GM12878 (cell line): ENCODE results near the gene MAMDC4. TPM values are rescaled to one million over a fixed set of nuclear protein-coding genes. Genes with fewer than 3 reads are reported as not detected.

ENCODE experiments used
- ATAC-seq: fragments of 200-7000 bp; cut with Tn5 transposase; 3 replicates; pipeline ENCODE4 v1.9.1; 2020; ENCODE audit warnings: mild to moderate bottlenecking, moderate library complexity
- BruUV-seq: library from RNA; stranded (reverse); fragments of 400-500 nt; replicated peaks from 2 replicates; lab custom pipeline; 2021; lab: Mats Ljungman, UMichigan
- CTCF ChIA-PET: fragments of 300-600 bp; sonication (Branson Sonifier 250); formaldehyde crosslinking; extraction: SDS; loops from one replicate; lab custom pipeline; 2021; ENCODE audit warnings: inconsistent platforms; lab: Yijun Ruan, JAX
- POLR2A ChIA-PET: fragments of 350-600 bp; formaldehyde crosslinking; extraction: SDS; loops from one replicate; lab custom pipeline; 2021; ENCODE audit warnings: inconsistent platforms; lab: Charles Lee
- RAD21 ChIA-PET: fragments of 300-600 bp; sonication (Branson Sonifier 250); formaldehyde crosslinking; loops from one replicate; lab custom pipeline; 2023; ENCODE audit warnings: antibody characterized with exemption; ENCODE audit not compliant: unreplicated experiment; lab: Charles Lee
- SMC1A ChIA-PET: fragments of 300-600 bp; sonication (Branson Sonifier 250); formaldehyde crosslinking; loops from one replicate; lab custom pipeline; 2023; ENCODE audit not compliant: unreplicated experiment, uncharacterized antibody; lab: Charles Lee
- DNase-seq: peaks from one replicate; pipeline ENCODE4 v3.0.0-alpha.2; 2011; ENCODE audit warnings: low read depth, low spot score
- FAIRE-seq: peaks from 3 replicates; lab custom pipeline; 2011; peaks lifted over from hg19 to GRCh38; lab: Jason Lieb, UNC
- H2AFZ ChIP-seq: 2 replicates; pipeline ENCODE4 v1.6.0; 2011; ENCODE audit warnings: low read depth, low read length, control low read depth; ENCODE audit not compliant: control insufficient read depth
- H3K27ac ChIP-seq: 2 replicates; pipeline ENCODE4 v1.5.1; 2011; ENCODE audit warnings: control low read depth; ENCODE audit not compliant: control insufficient read depth, insufficient read depth
- H3K27me3 ChIP-seq, 2 experiments: replicated peaks in 1 of 2; 2 replicates each; pipeline versions ENCODE4 v1.6.0 to v1.6.1; 2011; ENCODE audit warnings: low read length in 1 of 2; ENCODE audit not compliant: control insufficient read depth in 2 of 2, insufficient read depth in 2 of 2
- H3K36me3 ChIP-seq, 2 experiments: 2 replicates each; pipeline ENCODE4 v1.5.1; 2011; ENCODE audit warnings: low read length in 1 of 2; ENCODE audit not compliant: control insufficient read depth in 2 of 2, insufficient read depth in 2 of 2
- H3K4me1 ChIP-seq: 2 replicates; pipeline ENCODE4 v1.6.1; 2011; ENCODE audit warnings: mild to moderate bottlenecking, low read length, moderate library complexity, mixed read lengths; ENCODE audit not compliant: control insufficient read depth, insufficient read depth
- H3K4me2 ChIP-seq: 2 replicates; pipeline ENCODE4 v1.6.0; 2011; ENCODE audit warnings: control low read depth; ENCODE audit not compliant: control insufficient read depth, insufficient read depth
- H3K4me3 ChIP-seq: fragments of 200-600 bp; sonication (generic); 2 replicates; pipeline ENCODE4 v1.5.1; 2016
- H3K79me2 ChIP-seq: 2 replicates; pipeline ENCODE4 v1.6.0; 2011; ENCODE audit warnings: low read length; ENCODE audit not compliant: control insufficient read depth, insufficient read depth
- H3K9ac ChIP-seq: 2 replicates; pipeline ENCODE4 v1.8.0; 2011; ENCODE audit warnings: low read length, control low read depth, mixed read lengths; ENCODE audit not compliant: control insufficient read depth, insufficient read depth
- H3K9me3 ChIP-seq: replicated peaks from 3 replicates; pipeline ENCODE4 v1.5.1; 2011; ENCODE audit warnings: mild to moderate bottlenecking, low read length; ENCODE audit not compliant: control insufficient read depth, insufficient read depth
- H4K20me1 ChIP-seq: 2 replicates; pipeline ENCODE4 v1.6.0; 2011; ENCODE audit not compliant: control insufficient read depth, insufficient read depth
- POLR2A ChIP-seq: IDR thresholded peaks from 2 replicates; pipeline ENCODE4 v1.6.1; 2011; ENCODE audit warnings: low read depth, mild to moderate bottlenecking, low read length
- RB1 ChIP-seq: fragments of 450-650 bp; formaldehyde crosslinking; IDR thresholded peaks from 2 replicates; pipeline ENCODE4 v1.6.1; 2017; ENCODE audit warnings: mild to moderate bottlenecking, borderline replicate concordance
- SRF ChIP-seq, 2 experiments: IDR thresholded peaks; 2 replicates each; pipeline ENCODE4 v1.6.1; 2011; ENCODE audit warnings: low read depth in 2 of 2, low read length in 2 of 2, mild to moderate bottlenecking in 1 of 2, moderate library complexity in 1 of 2
- WGBS: methylation state at CpG from one replicate; pipeline ENCODE4 v1.1.6; 2016; ENCODE audit warnings: low lambda C conversion rate; ENCODE audit not compliant: insufficient replicate concordance, insufficient coverage; ENCODE audit errors: missing lambda C conversion rate; 5-methylcytosine and 5-hydroxymethylcytosine counted together
- in situ Hi-C: fragments of 300-500 bp; cut with MboI; formaldehyde crosslinking; loops from 9 replicates; pipeline ENCODE4 v1.14.3; 2018; ENCODE audit warnings: mixed read lengths
- intact Hi-C: fragments of 100-400 bp; cut with micrococcal nuclease; formaldehyde crosslinking; loops from one replicate; pipeline ENCODE4 v1.14.2; 2022; ENCODE audit not compliant: unreplicated experiment
- microRNA-seq: library from miRNA; unstranded; fragments of <30 nt; microRNA quantifications from one replicate; pipeline ENCODE4, GENCODE V29; 2018
- polyA plus RNA-seq, 11 experiments: library from polyadenylated mRNA; depleted of rRNA in 4 of 11; unstranded in 6 of 11; stranded (reverse) in 5 of 11; fragments of >200 nt; fragmentation: Nextera tagmentation in 4 of 11; fragmentation: Illumina TruSeq in 1 of 11; extraction: Ambion mirVana in 4 of 11; extraction: Trizol in 1 of 11; gene quantifications; 1 replicate in 1 of 11; 2 replicates in 10 of 11; pipeline versions ENCODE4 v1.2.1 to v1.2.3, GENCODE V29; 2011 to 2016; ENCODE audit warnings: inconsistent platforms in 2 of 11, missing spikeins in 2 of 11, low read depth in 1 of 11
- small RNA-seq: library from RNA; depleted of rRNA; stranded (forward); fragments of <200 nt; gene quantifications from one replicate; pipeline ENCODE3, GENCODE V24; 2014
- total RNA-seq, 4 experiments: library from RNA; depleted of rRNA in 3 of 4; stranded (reverse); fragments of >200 nt in 3 of 4; fragmentation: Illumina TruSeq in 1 of 4; extraction: Trizol in 1 of 4; gene quantifications; 2 replicates each; pipeline versions ENCODE4 v1.2.1 to v1.2.3, GENCODE V29; 2013 to 2021

The MAMDC4 gene
- total and polyA plus RNA-seq, 10 of the 15 experiments (the other 5 are each of a cell fraction or from before 2014, with no cell fraction given) = 0.22 to 5.7 (median 2.4) TPM; not detected in 1

DNA sequence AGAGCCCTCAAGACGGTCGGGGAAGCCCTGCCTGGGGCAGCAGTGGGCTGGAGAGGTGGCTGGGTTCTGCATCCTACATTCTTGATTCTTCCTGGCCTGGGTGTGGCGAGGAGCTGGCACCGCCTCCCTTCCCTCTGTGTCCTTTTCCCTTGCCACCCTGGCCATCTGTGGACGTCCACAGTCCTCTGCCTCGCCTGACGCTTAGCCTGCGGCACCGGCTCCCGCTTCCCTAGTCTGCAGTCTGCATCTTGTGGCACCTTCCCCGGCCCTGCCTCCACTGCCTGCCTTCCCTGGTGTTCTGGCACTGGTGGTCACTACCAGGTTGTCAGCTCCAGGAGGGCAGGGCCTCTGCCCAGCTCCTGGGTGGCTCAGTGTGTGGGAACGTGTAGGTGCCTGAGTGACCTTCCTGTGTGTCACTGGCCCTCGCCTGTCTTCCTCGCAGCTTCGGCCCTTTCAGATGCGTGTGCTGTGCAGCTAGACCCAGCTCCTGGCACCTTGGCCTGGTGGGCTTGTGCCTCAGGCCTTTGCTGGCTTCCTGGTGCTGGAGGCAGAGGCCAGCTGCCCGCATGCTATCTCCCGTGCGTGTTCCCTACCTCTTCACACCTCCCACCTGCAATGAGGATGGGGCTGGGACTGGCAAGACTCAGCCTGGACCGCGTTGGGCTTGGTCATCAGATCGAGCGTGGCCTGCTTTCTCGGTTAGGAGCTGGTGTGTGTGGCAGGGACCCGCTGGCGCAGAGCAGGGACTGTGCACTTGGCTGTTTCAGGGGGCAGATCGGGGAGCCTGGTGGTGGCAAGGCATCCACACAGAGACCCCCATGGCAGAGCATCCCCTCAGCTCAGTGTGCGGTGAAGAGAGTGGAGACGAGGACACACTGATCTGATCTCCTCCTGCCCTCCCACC, 55.1 kb downstream of the MAMDC4 start:
- no peaks in the 10 kb centered on the region for H4K20me1 ChIP-seq
- H3K9me3 ChIP-seq = peaks cover 5% of the 10 kb centered on the region; the same call in 2 of the 3 replicates
- intact Hi-C loops = no loop called here
- in situ Hi-C loops = no loop called here
- no TSS peak for BruUV-seq
- WGBS = 98% methylated on average over 28 of the region's 29 CpGs
- FAIRE-seq (no peak), DNase-seq (no peak)
- TF ChIP-seq POLR2A (peak; percentile 16; the same call in 1 of the 2 replicates), SRF (IDR thresholded peaks at IDR 0.05; ENCODE audit: low read depth in 2 of 2, low read length in 2 of 2) (no peak), RB1 (no peak)
- TF ChIP-seq, all 136 proteins: peak for 1
- ChIA-PET POLR2A (no interaction called here), CTCF (interaction anchor here (0.6 kb wide), 1 partner anchor 81 kb away, joined by 4 read pairs; no protein-coding TSS in a partner anchor), SMC1A (interaction anchor here (1.3 kb wide), 1 partner anchor 26 kb away, joined by 3 read pairs; no protein-coding TSS in a partner anchor), RAD21 (no interaction called here)
- Histone ChIP-seq H3K9ac (no peak overlapping the region), H3K36me3 (peaks cover 18 to 38% of the 10 kb centered on the region in 2 experiments; a peak in 3 of 4 replicates), H3K4me2 (no peak overlapping the region), H3K27me3 (no peaks in the 10 kb centered on the region), H3K79me2 (peaks cover 16% of the 10 kb centered on the region), H3K4me3 (no peak overlapping the region), H3K27ac (no peak overlapping the region), H3K4me1 (peaks cover 11% of the 10 kb centered on the region), H2AFZ (no peak overlapping the region)
- ATAC-seq = no peak

Small RNA genes within 50 kb of the gene (microRNA-seq; reads per million reads assigned to microRNA genes)
- gene MIR4292 (not detected), gene MIR4479 (22.2 reads per million, percentile 57 among the genes with 10 or more reads in this experiment)

Small RNA genes within 50 kb of the gene (small RNA-seq; reads per million reads assigned to genes)
- gene MIR4292 (not detected), gene MIR4479 (1.1 reads per million, percentile 34 among the genes with 10 or more reads in this experiment)

Other genes with a start within 250 kb of the MAMDC4 start
Only the 7 nearest of the 28 such genes appear.
- 42.5 and 43.1 TPM in 2 replicates for gene TMEM141, start 61.0 kb upstream of the MAMDC4 start, total RNA-seq (2014; rRNA removed)
- gene TMEM141, start 61.0 kb upstream of the MAMDC4 start, total RNA-seq (2014; rRNA removed; fragmentation: Illumina TruSeq; extraction: Trizol) = 27.4 and 29.2 TPM in 2 replicates
- gene TMEM141, start 61.0 kb upstream of the MAMDC4 start, total RNA-seq (2021) = 31.1 and 36.1 TPM in 2 replicates
- gene TMEM141, start 61.0 kb upstream of the MAMDC4 start, polyA plus RNA-seq (2011; rRNA removed) = 11.0 and 20.2 TPM in 2 replicates
- 15.2 and 38.1 TPM in 2 replicates for gene TMEM141, start 61.0 kb upstream of the MAMDC4 start, polyA plus RNA-seq (2014; fragmentation: Illumina TruSeq; extraction: Trizol)
- 10 to 100 TPM in 1 of 2 experiments, 1 to 10 TPM in 1; 7.8 to 13.3 TPM for gene TMEM141, start 61.0 kb upstream of the MAMDC4 start, polyA plus RNA-seq (2014; fragmentation: Nextera tagmentation; extraction: Ambion mirVana)
- gene TMEM141, start 61.0 kb upstream of the MAMDC4 start, polyA plus RNA-seq (2014; rRNA removed) = 37.7 and 43.5 TPM in 2 replicates
- 10 to 100 TPM; 46.7 to 48.6 TPM for gene TMEM141, start 61.0 kb upstream of the MAMDC4 start, polyA plus RNA-seq (2016; fragmentation: Nextera tagmentation; extraction: Ambion mirVana)
- not detected in 2 replicates for gene CCDC183, start 56.0 kb upstream of the MAMDC4 start, total RNA-seq (2014; rRNA removed)
- not detected in 2 replicates for gene CCDC183, start 56.0 kb upstream of the MAMDC4 start, total RNA-seq (2014; rRNA removed; fragmentation: Illumina TruSeq; extraction: Trizol)
- 0.27 TPM in 1 of 2 replicates, not detected in the other for gene CCDC183, start 56.0 kb upstream of the MAMDC4 start, total RNA-seq (2021)
- gene CCDC183, start 56.0 kb upstream of the MAMDC4 start, polyA plus RNA-seq (2011; rRNA removed) = 0.26 and 0.43 TPM in 2 replicates
- 0.04 TPM in 1 of 2 replicates, not detected in the other for gene CCDC183, start 56.0 kb upstream of the MAMDC4 start, polyA plus RNA-seq (2014; fragmentation: Illumina TruSeq; extraction: Trizol)
- gene CCDC183, start 56.0 kb upstream of the MAMDC4 start, polyA plus RNA-seq (2014; fragmentation: Nextera tagmentation; extraction: Ambion mirVana) = not detected
- 0.25 and 0.60 TPM in 2 replicates for gene CCDC183, start 56.0 kb upstream of the MAMDC4 start, polyA plus RNA-seq (2014; rRNA removed)
- gene CCDC183, start 56.0 kb upstream of the MAMDC4 start, polyA plus RNA-seq (2016; fragmentation: Nextera tagmentation; extraction: Ambion mirVana) = 1 to 10 TPM in 1 of 2 experiments, under 1 TPM in 1; 0.55 to 1.2 TPM
- 75.9 and 88.4 TPM in 2 replicates for gene RABL6, start 44.4 kb upstream of the MAMDC4 start, total RNA-seq (2014; rRNA removed)
- gene RABL6, start 44.4 kb upstream of the MAMDC4 start, total RNA-seq (2014; rRNA removed; fragmentation: Illumina TruSeq; extraction: Trizol) = 38.7 and 44.4 TPM in 2 replicates
- 125 and 134 TPM in 2 replicates for gene RABL6, start 44.4 kb upstream of the MAMDC4 start, total RNA-seq (2021)
- 25.5 and 45.8 TPM in 2 replicates for gene RABL6, start 44.4 kb upstream of the MAMDC4 start, polyA plus RNA-seq (2011; rRNA removed)
- 21.6 and 38.4 TPM in 2 replicates for gene RABL6, start 44.4 kb upstream of the MAMDC4 start, polyA plus RNA-seq (2014; fragmentation: Illumina TruSeq; extraction: Trizol)
- 1 to 10 TPM; 1.4 to 5.4 TPM for gene RABL6, start 44.4 kb upstream of the MAMDC4 start, polyA plus RNA-seq (2014; fragmentation: Nextera tagmentation; extraction: Ambion mirVana)
- 84.7 and 92.1 TPM in 2 replicates for gene RABL6, start 44.4 kb upstream of the MAMDC4 start, polyA plus RNA-seq (2014; rRNA removed)
- gene RABL6, start 44.4 kb upstream of the MAMDC4 start, polyA plus RNA-seq (2016; fragmentation: Nextera tagmentation; extraction: Ambion mirVana) = 10 to 100 TPM; 16.4 to 41.0 TPM
- 0.98 and 1.2 TPM in 2 replicates for gene AJM1, start 9.9 kb upstream of the MAMDC4 start, total RNA-seq (2014; rRNA removed)
- 0.27 and 0.46 TPM in 2 replicates for gene AJM1, start 9.9 kb upstream of the MAMDC4 start, total RNA-seq (2014; rRNA removed; fragmentation: Illumina TruSeq; extraction: Trizol)
- 1.9 and 2.5 TPM in 2 replicates for gene AJM1, start 9.9 kb upstream of the MAMDC4 start, total RNA-seq (2021)
- 0.55 and 1.2 TPM in 2 replicates for gene AJM1, start 9.9 kb upstream of the MAMDC4 start, polyA plus RNA-seq (2011; rRNA removed)
- gene AJM1, start 9.9 kb upstream of the MAMDC4 start, polyA plus RNA-seq (2014; fragmentation: Illumina TruSeq; extraction: Trizol) = 0.06 TPM in 1 of 2 replicates, not detected in the other
- gene AJM1, start 9.9 kb upstream of the MAMDC4 start, polyA plus RNA-seq (2014; fragmentation: Nextera tagmentation; extraction: Ambion mirVana) = not detected
- gene AJM1, start 9.9 kb upstream of the MAMDC4 start, polyA plus RNA-seq (2014; rRNA removed) = 1.6 and 2.7 TPM in 2 replicates
- gene AJM1, start 9.9 kb upstream of the MAMDC4 start, polyA plus RNA-seq (2016; fragmentation: Nextera tagmentation; extraction: Ambion mirVana) = under 1 TPM; 0.54 to 0.82 TPM
- gene PHPT1, start 2.9 kb upstream of the MAMDC4 start, total RNA-seq (2014; rRNA removed) = 123 and 124 TPM in 2 replicates
- 59.6 and 70.6 TPM in 2 replicates for gene PHPT1, start 2.9 kb upstream of the MAMDC4 start, total RNA-seq (2014; rRNA removed; fragmentation: Illumina TruSeq; extraction: Trizol)
- gene PHPT1, start 2.9 kb upstream of the MAMDC4 start, total RNA-seq (2021) = 131 and 132 TPM in 2 replicates
- 39.9 and 90.2 TPM in 2 replicates for gene PHPT1, start 2.9 kb upstream of the MAMDC4 start, polyA plus RNA-seq (2011; rRNA removed)
- 7.1 and 56.2 TPM in 2 replicates for gene PHPT1, start 2.9 kb upstream of the MAMDC4 start, polyA plus RNA-seq (2014; fragmentation: Illumina TruSeq; extraction: Trizol)
- gene PHPT1, start 2.9 kb upstream of the MAMDC4 start, polyA plus RNA-seq (2014; fragmentation: Nextera tagmentation; extraction: Ambion mirVana) = 100 to 1,000 TPM; 169 to 200 TPM
- 148 and 151 TPM in 2 replicates for gene PHPT1, start 2.9 kb upstream of the MAMDC4 start, polyA plus RNA-seq (2014; rRNA removed)
- 100 to 1,000 TPM; 306 to 323 TPM for gene PHPT1, start 2.9 kb upstream of the MAMDC4 start, polyA plus RNA-seq (2016; fragmentation: Nextera tagmentation; extraction: Ambion mirVana)
- gene EDF1, start 14.0 kb downstream of the MAMDC4 start, total RNA-seq (2014; rRNA removed) = 312 and 337 TPM in 2 replicates
- gene EDF1, start 14.0 kb downstream of the MAMDC4 start, total RNA-seq (2014; rRNA removed; fragmentation: Illumina TruSeq; extraction: Trizol) = 320 and 361 TPM in 2 replicates
- 319 and 330 TPM in 2 replicates for gene EDF1, start 14.0 kb downstream of the MAMDC4 start, total RNA-seq (2021)
- gene EDF1, start 14.0 kb downstream of the MAMDC4 start, polyA plus RNA-seq (2011; rRNA removed) = 265 and 335 TPM in 2 replicates
- gene EDF1, start 14.0 kb downstream of the MAMDC4 start, polyA plus RNA-seq (2014; fragmentation: Illumina TruSeq; extraction: Trizol) = 98.0 and 304 TPM in 2 replicates
- 100 to 1,000 TPM; 110 to 177 TPM for gene EDF1, start 14.0 kb downstream of the MAMDC4 start, polyA plus RNA-seq (2014; fragmentation: Nextera tagmentation; extraction: Ambion mirVana)
- gene EDF1, start 14.0 kb downstream of the MAMDC4 start, polyA plus RNA-seq (2014; rRNA removed) = 418 and 469 TPM in 2 replicates
- 100 to 1,000 TPM; 508 to 533 TPM for gene EDF1, start 14.0 kb downstream of the MAMDC4 start, polyA plus RNA-seq (2016; fragmentation: Nextera tagmentation; extraction: Ambion mirVana)
- 15.8 and 16.8 TPM in 2 replicates for gene TRAF2, start 34.2 kb downstream of the MAMDC4 start, total RNA-seq (2014; rRNA removed)
- gene TRAF2, start 34.2 kb downstream of the MAMDC4 start, total RNA-seq (2014; rRNA removed; fragmentation: Illumina TruSeq; extraction: Trizol) = 12.3 and 13.2 TPM in 2 replicates
- gene TRAF2, start 34.2 kb downstream of the MAMDC4 start, total RNA-seq (2021) = 31.0 and 33.5 TPM in 2 replicates
- gene TRAF2, start 34.2 kb downstream of the MAMDC4 start, polyA plus RNA-seq (2011; rRNA removed) = 10.5 and 21.6 TPM in 2 replicates
- 1.9 and 10.0 TPM in 2 replicates for gene TRAF2, start 34.2 kb downstream of the MAMDC4 start, polyA plus RNA-seq (2014; fragmentation: Illumina TruSeq; extraction: Trizol)
- gene TRAF2, start 34.2 kb downstream of the MAMDC4 start, polyA plus RNA-seq (2014; fragmentation: Nextera tagmentation; extraction: Ambion mirVana) = 1 to 10 TPM in 1 of 2 experiments, under 1 TPM in 1; 0.34 to 1.1 TPM
- 28.1 and 29.4 TPM in 2 replicates for gene TRAF2, start 34.2 kb downstream of the MAMDC4 start, polyA plus RNA-seq (2014; rRNA removed)
- gene TRAF2, start 34.2 kb downstream of the MAMDC4 start, polyA plus RNA-seq (2016; fragmentation: Nextera tagmentation; extraction: Ambion mirVana) = 10 to 100 TPM; 39.3 to 39.5 TPM